Heart left ventricle (tissue), 13 donors: Measurements from ENCODE around the gene MIDN.

Source experiments
- CTCF ChIP-seq, 12 donors: fragments of 200-600 bp; sonication (generic) in 4 of 12; IDR thresholded peaks; one replicate each; pipeline versions ENCODE4 v1.5.0 to v1.8.0; 2018 to 2022; ENCODE audit warnings: antibody characterized with exemption in 12 of 12, mild to moderate bottlenecking in 5 of 12
- POLR2A ChIP-seq, 2 donors: fragments of 450-650 bp; IDR thresholded peaks; one replicate each; pipeline ENCODE4 v1.6.1; 2017; ENCODE audit warnings: antibody characterized with exemption in 2 of 2, mild to moderate bottlenecking in 2 of 2, moderate library complexity in 2 of 2
- donor health status: ischemic (EF 13 %, LVEDD 7.1; RV severe dilation, severe dysfunction).
- donor health status: DM: no; HTN: yes; CAD: no.
- donor health status: DM: no; HTN: no; CAD: no.
- donor health status: ischemic (EF 25% LVEDD 6.9; RV normal size, moderate dysfunction).
- donor health status: ischemic (EF 25% LVEDD 5.7; RV mildly dilated, moderate dysfunction).
- donor health status: ischemic (EF 35%, LVEDD 5.7; RV mildly dilated, moderate dysfunction).
- donor health status: nonischemic (EF 11% LVEDD 7.7; RV severe dilation, severe dysfunction).
- donor health status: DM: yes; HTN: yes; CAD: no.
- donor health status: PGD.
- donor health status: ischemic (EF 29% LVEDD 5.4; RV normal size, mild dysfunction).
- donor health status: nonischemic (EF 23%, LVEDD 6.1; RV moderate dilation, normal function).

- no peak for TF ChIP-seq CTCF (IDR thresholded peaks at IDR 0.05)
- no peak for TF ChIP-seq POLR2A (IDR thresholded peaks at IDR 0.05)
Measured at GRCh38 chr19:1283207-1283916, 35.0 kb downstream of the MIDN start.
